NK-92 (cell line): ENCODE results near the gene SLC9A9.

ENCODE experiments used
- DNase-seq: peaks from one replicate; lab custom pipeline; 2025; ENCODE audit not compliant: unreplicated experiment; lab: John Stamatoyannopoulos, UW

The SLC9A9 gene

GRCh38 chr3:143567823-143568222 is 280.4 kb downstream of the SLC9A9 start:
- DNase-seq = no peak

GRCh38 chr3:143565951-143566350 is 282.3 kb downstream of the SLC9A9 start:
- DNase-seq = no peak

GRCh38 chr3:143563786-143564185 is 284.5 kb downstream of the SLC9A9 start:
- no peak for DNase-seq

GRCh38 chr3:143562789-143563188 is 285.5 kb downstream of the SLC9A9 start:
- no peak for DNase-seq

GRCh38 chr3:143559296-143559695 is 289.0 kb downstream of the SLC9A9 start:
- DNase-seq = no peak

GRCh38 chr3:143552851-143553250 is 295.4 kb downstream of the SLC9A9 start:
- no peak for DNase-seq

GRCh38 chr3:143551761-143552160 is 296.5 kb downstream of the SLC9A9 start:
- DNase-seq = no peak

- DNase-seq = no peak
Measured at GRCh38 chr3:143548861-143549497, 299.3 kb downstream of the SLC9A9 start.

GRCh38 chr3:143548393-143548792 is 299.9 kb downstream of the SLC9A9 start:
- no peak for DNase-seq

- no peak for DNase-seq
Measured at GRCh38 chr3:143538577-143538981, 309.7 kb downstream of the SLC9A9 start.

- no peak for DNase-seq
Measured at GRCh38 chr3:143538061-143538460, 310.2 kb downstream of the SLC9A9 start.

GRCh38 chr3:143536817-143537535 is 311.3 kb downstream of the SLC9A9 start:
- DNase-seq = no peak

GRCh38 chr3:143535994-143536784 is 312.1 kb downstream of the SLC9A9 start:
- DNase-seq = no peak

- no peak for DNase-seq
Measured at GRCh38 chr3:143533391-143533790, 314.9 kb downstream of the SLC9A9 start.

- no peak for DNase-seq
Measured at GRCh38 chr3:143532091-143532490, 316.2 kb downstream of the SLC9A9 start.

- no peak for DNase-seq
Measured at GRCh38 chr3:143531101-143531500, 317.2 kb downstream of the SLC9A9 start.

GRCh38 chr3:143529798-143530197 is 318.5 kb downstream of the SLC9A9 start:
- no peak for DNase-seq

GRCh38 chr3:143529018-143529478 is 319.2 kb downstream of the SLC9A9 start:
- DNase-seq = no peak

GRCh38 chr3:143526011-143526545 is 322.2 kb downstream of the SLC9A9 start:
- DNase-seq = no peak

- no peak for DNase-seq
Measured at GRCh38 chr3:143525408-143525807, 322.9 kb downstream of the SLC9A9 start.

- DNase-seq = no peak
Measured at GRCh38 chr3:143521803-143522202, 326.5 kb downstream of the SLC9A9 start.
